GM12878 (cell line): ENCODE data around the gene PRDM7. TPM values are rescaled to one million over a fixed set of nuclear protein-coding genes. Genes with fewer than 3 reads are reported as not detected.

Source experiments
- ATAC-seq: fragments of 200-7000 bp; cut with Tn5 transposase; 3 replicates; pipeline ENCODE4 v1.9.1; 2020; ENCODE audit warnings: mild to moderate bottlenecking, moderate library complexity
- BruUV-seq: library from RNA; stranded (reverse); fragments of 400-500 nt; replicated peaks from 2 replicates; lab custom pipeline; 2021; lab: Mats Ljungman, UMichigan
- CTCF ChIA-PET: fragments of 300-600 bp; sonication (Branson Sonifier 250); formaldehyde crosslinking; extraction: SDS; loops from one replicate; lab custom pipeline; 2021; ENCODE audit warnings: inconsistent platforms; lab: Yijun Ruan, JAX
- POLR2A ChIA-PET: fragments of 350-600 bp; formaldehyde crosslinking; extraction: SDS; loops from one replicate; lab custom pipeline; 2021; ENCODE audit warnings: inconsistent platforms; lab: Charles Lee
- RAD21 ChIA-PET: fragments of 300-600 bp; sonication (Branson Sonifier 250); formaldehyde crosslinking; loops from one replicate; lab custom pipeline; 2023; ENCODE audit warnings: antibody characterized with exemption; ENCODE audit not compliant: unreplicated experiment; lab: Charles Lee
- SMC1A ChIA-PET: fragments of 300-600 bp; sonication (Branson Sonifier 250); formaldehyde crosslinking; loops from one replicate; lab custom pipeline; 2023; ENCODE audit not compliant: unreplicated experiment, uncharacterized antibody; lab: Charles Lee
- DNase-seq: peaks from one replicate; pipeline ENCODE4 v3.0.0-alpha.2; 2011; ENCODE audit warnings: low read depth, low spot score
- FAIRE-seq: peaks from 3 replicates; lab custom pipeline; 2011; peaks lifted over from hg19 to GRCh38; lab: Jason Lieb, UNC
- H2AFZ ChIP-seq: 2 replicates; pipeline ENCODE4 v1.6.0; 2011; ENCODE audit warnings: low read depth, low read length, control low read depth; ENCODE audit not compliant: control insufficient read depth
- H3K27ac ChIP-seq: 2 replicates; pipeline ENCODE4 v1.5.1; 2011; ENCODE audit warnings: control low read depth; ENCODE audit not compliant: control insufficient read depth, insufficient read depth
- H3K27me3 ChIP-seq, 2 experiments: replicated peaks in 1 of 2; 2 replicates each; pipeline versions ENCODE4 v1.6.0 to v1.6.1; 2011; ENCODE audit warnings: low read length in 1 of 2; ENCODE audit not compliant: control insufficient read depth in 2 of 2, insufficient read depth in 2 of 2
- H3K36me3 ChIP-seq, 2 experiments: 2 replicates each; pipeline ENCODE4 v1.5.1; 2011; ENCODE audit warnings: low read length in 1 of 2; ENCODE audit not compliant: control insufficient read depth in 2 of 2, insufficient read depth in 2 of 2
- H3K4me1 ChIP-seq: 2 replicates; pipeline ENCODE4 v1.6.1; 2011; ENCODE audit warnings: mild to moderate bottlenecking, low read length, moderate library complexity, mixed read lengths; ENCODE audit not compliant: control insufficient read depth, insufficient read depth
- H3K4me2 ChIP-seq: 2 replicates; pipeline ENCODE4 v1.6.0; 2011; ENCODE audit warnings: control low read depth; ENCODE audit not compliant: control insufficient read depth, insufficient read depth
- H3K4me3 ChIP-seq: fragments of 200-600 bp; sonication (generic); 2 replicates; pipeline ENCODE4 v1.5.1; 2016
- H3K79me2 ChIP-seq: 2 replicates; pipeline ENCODE4 v1.6.0; 2011; ENCODE audit warnings: low read length; ENCODE audit not compliant: control insufficient read depth, insufficient read depth
- H3K9ac ChIP-seq: 2 replicates; pipeline ENCODE4 v1.8.0; 2011; ENCODE audit warnings: low read length, control low read depth, mixed read lengths; ENCODE audit not compliant: control insufficient read depth, insufficient read depth
- H3K9me3 ChIP-seq: replicated peaks from 3 replicates; pipeline ENCODE4 v1.5.1; 2011; ENCODE audit warnings: mild to moderate bottlenecking, low read length; ENCODE audit not compliant: control insufficient read depth, insufficient read depth
- H4K20me1 ChIP-seq: 2 replicates; pipeline ENCODE4 v1.6.0; 2011; ENCODE audit not compliant: control insufficient read depth, insufficient read depth
- CBFB ChIP-seq: IDR thresholded peaks from 2 replicates; pipeline ENCODE4 v1.6.1; 2016; ENCODE audit warnings: antibody characterized with exemption, low read depth
- EED ChIP-seq: sonication (generic); IDR thresholded peaks from 2 replicates; pipeline ENCODE4 v1.6.1; 2016; ENCODE audit warnings: antibody characterized with exemption, low read depth
- ETV6 ChIP-seq, 2 experiments: fragments of 450-650 bp in 1 of 2; IDR thresholded peaks in 1 of 2; conservative IDR thresholded peaks in 1 of 2; 2 replicates each; pipeline ENCODE4 v1.6.1; 2014; ENCODE audit warnings: antibody characterized with exemption in 1 of 2, borderline replicate concordance in 1 of 2, low read depth in 1 of 2, mild to moderate bottlenecking in 1 of 2, moderate library complexity in 1 of 2
- HDAC2 ChIP-seq: fragments of 200-600 bp; sonication (generic); IDR thresholded peaks from 2 replicates; pipeline ENCODE4 v1.6.1; 2017
- ZNF384 ChIP-seq: IDR thresholded peaks from 2 replicates; pipeline ENCODE4 v1.6.1; 2012; ENCODE audit warnings: low read depth, mild to moderate bottlenecking, low read length, improper control_type of control experiment, borderline replicate concordance
- WGBS: methylation state at CpG from one replicate; pipeline ENCODE4 v1.1.6; 2016; ENCODE audit warnings: low lambda C conversion rate; ENCODE audit not compliant: insufficient replicate concordance, insufficient coverage; ENCODE audit errors: missing lambda C conversion rate; 5-methylcytosine and 5-hydroxymethylcytosine counted together
- in situ Hi-C: fragments of 300-500 bp; cut with MboI; formaldehyde crosslinking; loops from 9 replicates; pipeline ENCODE4 v1.14.3; 2018; ENCODE audit warnings: mixed read lengths
- intact Hi-C: fragments of 100-400 bp; cut with micrococcal nuclease; formaldehyde crosslinking; loops from one replicate; pipeline ENCODE4 v1.14.2; 2022; ENCODE audit not compliant: unreplicated experiment
- polyA plus RNA-seq, 11 experiments: library from polyadenylated mRNA; depleted of rRNA in 4 of 11; unstranded in 6 of 11; stranded (reverse) in 5 of 11; fragments of >200 nt; fragmentation: Nextera tagmentation in 4 of 11; fragmentation: Illumina TruSeq in 1 of 11; extraction: Ambion mirVana in 4 of 11; extraction: Trizol in 1 of 11; gene quantifications; 1 replicate in 1 of 11; 2 replicates in 10 of 11; pipeline versions ENCODE4 v1.2.1 to v1.2.3, GENCODE V29; 2011 to 2016; ENCODE audit warnings: inconsistent platforms in 2 of 11, missing spikeins in 2 of 11, low read depth in 1 of 11
- total RNA-seq, 4 experiments: library from RNA; depleted of rRNA in 3 of 4; stranded (reverse); fragments of >200 nt in 3 of 4; fragmentation: Illumina TruSeq in 1 of 4; extraction: Trizol in 1 of 4; gene quantifications; 2 replicates each; pipeline versions ENCODE4 v1.2.1 to v1.2.3, GENCODE V29; 2013 to 2021

PRDM7 gene
- total and polyA plus RNA-seq, 10 of the 15 experiments (the other 5 are each of a cell fraction or from before 2014, with no cell fraction given): not detected

GRCh38 chr16:90015586-90016338 lies 61.4 kb downstream of the PRDM7 start:
- H3K4me1 ChIP-seq: no peaks in the 10 kb centered on the region
- H3K27ac ChIP-seq: no peak overlapping the region
- intact Hi-C loops (no loop called here), in situ Hi-C loops (no loop called here)
- H2AFZ ChIP-seq: no peak overlapping the region
- ChIA-PET RAD21 (no interaction called here), CTCF (no interaction called here), POLR2A (no interaction called here), SMC1A (no interaction called here)
- 72% methylated on average over 19 of the region's 19 CpGs for WGBS
- DNase-seq (no peak), ATAC-seq (no peak), FAIRE-seq (no peak)
- no peaks in the 10 kb centered on the region for H3K36me3 ChIP-seq
- no peaks in the 10 kb centered on the region for H4K20me1 ChIP-seq
- TF ChIP-seq CBFB (no peak), EED (no peak)
- no peaks in the 10 kb centered on the region for H3K79me2 ChIP-seq
- no peak overlapping the region for H3K4me3 ChIP-seq
- no peaks in the 10 kb centered on the region for H3K9me3 ChIP-seq
- no peak overlapping the region for H3K9ac ChIP-seq
- no peak overlapping the region for H3K4me2 ChIP-seq
- H3K27me3 ChIP-seq: peaks cover 5 to 7% of the 10 kb centered on the region in 2 experiments; a peak in 3 of 4 replicates
- BruUV-seq: no TSS peak

GRCh38 chr16:90012991-90013745 lies 64.0 kb downstream of the PRDM7 start:
- SMC1A ChIA-PET: no interaction called here
- whole genome bisulfite sequencing: 25% methylated on average over 13 of the region's 13 CpGs
- FAIRE-seq: peak; percentile 27

More at GRCh38 chr16:90012991-90013745, 64.0 kb downstream of the PRDM7 start:
- Histone ChIP-seq H3K9ac (no peak overlapping the region), H2AFZ (no peak overlapping the region), H3K4me3 (no peak overlapping the region), H3K27ac (no peak overlapping the region), H3K4me1 (peaks cover 9% of the 10 kb centered on the region), H3K4me2 (no peak overlapping the region), H3K36me3 (no peaks in the 10 kb centered on the region), H3K9me3 (no peaks in the 10 kb centered on the region), H3K27me3 (peaks cover 3 to 4% of the 10 kb centered on the region in 2 experiments; a peak in 2 of 4 replicates)
- intact Hi-C loops: no loop called here
- in situ Hi-C loops: no loop called here
- no TSS peak for BruUV-seq
- no peak for TF ChIP-seq HDAC2
- TF ChIP-seq ZNF384: peak; percentile 50
- no peak for TF ChIP-seq ETV6 (conservative IDR thresholded peaks at IDR 0.05 in 1 of 2, IDR thresholded peaks at IDR 0.05 in 1 of 2; ENCODE audit: borderline replicate concordance in 1 of 2, low read depth in 1 of 2)
- TF ChIP-seq, all 136 proteins: peak for 1
- Histone ChIP-seq H4K20me1 (no peaks in the 10 kb centered on the region), H3K79me2 (no peaks in the 10 kb centered on the region)
- ATAC-seq: no peak
- ChIA-PET POLR2A (no interaction called here), CTCF (interaction anchor here (1.0 kb wide), 1 partner anchor 94 kb away, joined by 3 read pairs; the partner anchor contains the start of gene MC1R), RAD21 (no interaction called here)
- no peak for DNase-seq
